GM10248 (cell line): ENCODE results near the gene PLEKHB1.

ENCODE experiments used
- CTCF ChIA-PET: fragments of 300-600 bp; sonication (Branson Sonifier 250); formaldehyde crosslinking; extraction: SDS; loops from one replicate; lab custom pipeline; 2021; ENCODE audit warnings: antibody characterized with exemption; lab: Yijun Ruan, JAX
- POLR2A ChIA-PET: fragments of 350-650 bp; sonication (Branson Sonifier 250); formaldehyde crosslinking; extraction: SDS; loops from one replicate; lab custom pipeline; 2020; ENCODE audit warnings: antibody characterized with exemption; lab: Yijun Ruan, JAX
- DNase-seq: peaks from one replicate; pipeline ENCODE4 v3.0.0; 2012; ENCODE audit errors: extremely low spot score
- TF ChIP-seq, protein P1 (sequence below): IDR thresholded peaks from 2 replicates; pipeline ENCODE4 v1.5.1; 2012; ENCODE audit warnings: mild to moderate bottlenecking, low read depth; ENCODE audit errors: extremely low read depth, missing control alignments, control extremely low read depth

The PLEKHB1 gene

GRCh38 chr11:73633999-73634398 lies 12.4 kb upstream of the PLEKHB1 start:
- DNase-seq = no peak
- ChIA-PET POLR2A (no interaction called here), CTCF (interaction anchor here (1.4 to 1.9 kb wide), 2 partner anchors 10 to 15 kb away, joined by 4 to 5 read pairs; no protein-coding TSS in a partner anchor)
- TF ChIP-seq, protein P1, sequence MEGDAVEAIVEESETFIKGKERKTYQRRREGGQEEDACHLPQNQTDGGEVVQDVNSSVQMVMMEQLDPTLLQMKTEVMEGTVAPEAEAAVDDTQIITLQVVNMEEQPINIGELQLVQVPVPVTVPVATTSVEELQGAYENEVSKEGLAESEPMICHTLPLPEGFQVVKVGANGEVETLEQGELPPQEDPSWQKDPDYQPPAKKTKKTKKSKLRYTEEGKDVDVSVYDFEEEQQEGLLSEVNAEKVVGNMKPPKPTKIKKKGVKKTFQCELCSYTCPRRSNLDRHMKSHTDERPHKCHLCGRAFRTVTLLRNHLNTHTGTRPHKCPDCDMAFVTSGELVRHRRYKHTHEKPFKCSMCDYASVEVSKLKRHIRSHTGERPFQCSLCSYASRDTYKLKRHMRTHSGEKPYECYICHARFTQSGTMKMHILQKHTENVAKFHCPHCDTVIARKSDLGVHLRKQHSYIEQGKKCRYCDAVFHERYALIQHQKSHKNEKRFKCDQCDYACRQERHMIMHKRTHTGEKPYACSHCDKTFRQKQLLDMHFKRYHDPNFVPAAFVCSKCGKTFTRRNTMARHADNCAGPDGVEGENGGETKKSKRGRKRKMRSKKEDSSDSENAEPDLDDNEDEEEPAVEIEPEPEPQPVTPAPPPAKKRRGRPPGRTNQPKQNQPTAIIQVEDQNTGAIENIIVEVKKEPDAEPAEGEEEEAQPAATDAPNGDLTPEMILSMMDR = no peak

DNA sequence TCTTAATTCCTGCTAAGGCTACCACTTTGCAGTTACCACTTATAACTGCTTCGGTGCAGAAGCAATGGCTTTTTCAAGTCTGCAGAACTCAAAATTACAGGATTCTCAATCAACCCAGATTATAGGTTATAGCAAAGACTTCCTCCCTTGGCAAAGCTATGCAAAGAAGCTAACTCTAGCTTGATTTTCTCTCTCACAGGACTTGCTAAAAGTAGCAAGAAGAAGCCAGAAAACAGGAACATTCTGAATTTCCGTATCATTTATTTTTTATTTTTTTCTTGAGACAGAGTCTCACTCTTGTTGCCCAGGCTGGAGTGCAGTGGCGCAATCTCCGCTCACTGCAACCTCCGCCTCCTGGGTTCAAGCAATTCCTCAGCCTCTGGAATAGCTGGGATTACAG lies 10.7 kb upstream of the PLEKHB1 start:
- TF ChIP-seq, protein P1 = no peak
- CTCF ChIA-PET = interaction anchor here (1.1 to 4.9 kb wide), 4 partner anchors 10 to 25 kb away, joined by 3 to 35 read pairs (median 13); no protein-coding TSS in a partner anchor
- DNase-seq = no peak
- POLR2A ChIA-PET = no interaction called here

- CTCF ChIA-PET = interaction anchor here (1.1 to 4.9 kb wide), 3 partner anchors 9 to 24 kb away, joined by 3 to 35 read pairs (median 21); no protein-coding TSS in a partner anchor
- TF ChIP-seq, protein P1 = no peak
- DNase-seq = no peak
- POLR2A ChIA-PET = no interaction called here
Observed at GRCh38 chr11:73636249-73636648, 10.1 kb upstream of the PLEKHB1 start.

DNA sequence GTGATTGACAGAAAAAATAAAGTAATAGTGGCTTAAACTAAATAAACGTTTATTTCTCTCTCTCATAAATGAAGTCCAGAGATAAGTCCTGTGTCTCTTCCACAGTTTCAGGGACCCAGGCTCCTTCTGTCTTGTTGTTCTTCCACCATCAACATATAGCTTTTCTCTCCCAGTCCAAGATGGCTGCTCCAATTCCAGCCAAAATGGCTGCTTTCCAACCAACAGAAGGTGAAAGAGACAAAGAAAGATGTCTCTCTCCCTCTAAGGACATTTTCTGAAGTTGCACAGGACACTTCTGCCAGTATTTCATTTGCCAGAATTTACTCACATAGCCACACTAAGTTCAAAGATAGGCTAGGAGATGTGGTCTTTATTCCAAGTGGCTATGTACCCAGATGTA lies 9.4 kb upstream of the PLEKHB1 start:
- TF ChIP-seq, protein P1 = no peak
- CTCF ChIA-PET = interaction anchor here (0.9 to 4.9 kb wide), 4 partner anchors 8 to 239 kb away, joined by 3 to 35 read pairs (median 12); no protein-coding TSS in a partner anchor
- no peak for DNase-seq
- POLR2A ChIA-PET = no interaction called here

- TF ChIP-seq, protein P1 = no peak
- ChIA-PET POLR2A (no interaction called here), CTCF (interaction anchor here (1.6 to 2.7 kb wide), 4 partner anchors 15 to 290 kb away, joined by 5 to 15 read pairs (median 8); no protein-coding TSS in a partner anchor)
- no peak for DNase-seq
Observed at GRCh38 chr11:73640592-73640991, 5.8 kb upstream of the PLEKHB1 start.

- ChIA-PET POLR2A (no interaction called here), CTCF (interaction anchor here (1.1 to 2.7 kb wide), 6 partner anchors 14 to 291 kb away, joined by 3 to 15 read pairs (median 6); no protein-coding TSS in a partner anchor)
- TF ChIP-seq, protein P1 = no peak
- DNase-seq = no peak
Observed at GRCh38 chr11:73641668-73642067, 4.7 kb upstream of the PLEKHB1 start.
